Stimulated activated CD8-positive, alpha-beta memory T cell treated with anti-CD3 and anti-CD28 coated beads, Interleukin-7, amount 100 ng/mL, for 48 hours (primary cell): Measurements from ENCODE around the gene PLEKHA6.
"Not testable (repeated sequence)": the region's sequence is repeated elsewhere in the genome, so short reads cannot be mapped to it uniquely, and the experiment has no call there.

Experiments used
- DNase-seq, 2 donors: peaks; one replicate each; pipeline ENCODE4 v3.0.0-alpha.2; 2020; ENCODE audit warnings: low read depth in 1 of 2; ENCODE audit errors: extremely low read depth in 1 of 2

The PLEKHA6 gene

DNA sequence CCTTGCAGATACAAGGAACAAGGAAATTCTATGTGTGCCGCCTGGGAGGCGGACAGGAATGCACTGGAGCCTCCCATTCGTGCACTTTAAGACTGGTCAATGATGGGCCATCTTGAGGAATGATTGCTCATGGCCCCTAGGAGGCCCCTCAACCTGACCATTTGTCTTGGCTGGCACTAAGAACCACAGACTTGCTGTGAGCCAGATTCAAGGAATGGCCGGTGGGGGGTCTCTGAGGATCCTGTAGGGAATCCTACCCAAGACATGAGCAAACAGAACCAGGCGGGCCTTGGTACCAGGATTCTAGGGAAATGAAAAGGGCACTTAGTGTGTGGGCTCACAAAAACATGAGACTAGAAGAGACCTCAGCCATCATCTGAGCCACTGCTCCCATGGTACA is 117.8 kb downstream of the PLEKHA6 start:
- no peak for DNase-seq

DNA sequence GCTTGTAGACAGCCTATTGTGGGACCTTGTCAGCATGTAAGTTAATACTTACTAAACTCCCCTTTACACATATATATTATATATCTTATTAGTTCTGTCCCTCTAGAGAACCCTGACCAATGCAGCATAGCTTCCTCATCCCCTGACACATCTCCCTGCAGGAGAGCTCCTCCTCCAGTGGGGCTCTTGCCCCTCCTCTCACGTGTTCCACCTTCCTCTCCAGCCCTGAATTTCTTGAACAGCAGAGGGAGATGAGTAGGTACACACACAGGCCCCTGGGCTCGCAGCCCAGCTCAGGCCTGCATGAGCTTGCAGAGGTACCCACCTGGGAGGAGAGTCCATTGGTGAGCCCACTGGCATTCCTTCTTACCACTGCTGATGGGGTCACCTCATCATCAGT is 118.7 kb downstream of the PLEKHA6 start:
- DNase-seq: no peak

DNA sequence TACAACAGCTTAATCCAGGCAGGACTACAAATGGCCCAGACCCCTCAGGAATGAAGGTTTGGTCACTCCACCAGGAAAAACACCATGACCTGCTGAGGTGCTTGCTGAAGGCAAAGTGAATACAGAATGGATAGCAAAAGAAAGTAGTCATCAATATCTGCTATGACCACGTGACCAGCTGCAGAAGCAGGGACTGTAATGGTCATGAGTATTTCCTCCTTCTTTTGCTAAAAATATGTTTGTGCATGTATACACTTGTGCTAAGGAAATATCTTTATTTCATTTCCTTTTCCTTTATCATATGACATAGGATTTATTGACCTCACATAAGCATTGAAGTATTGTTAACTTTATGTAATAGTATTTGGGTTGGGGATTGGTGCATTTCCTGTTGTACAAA is 119.5 kb downstream of the PLEKHA6 start:
- DNase-seq: no peak

DNA sequence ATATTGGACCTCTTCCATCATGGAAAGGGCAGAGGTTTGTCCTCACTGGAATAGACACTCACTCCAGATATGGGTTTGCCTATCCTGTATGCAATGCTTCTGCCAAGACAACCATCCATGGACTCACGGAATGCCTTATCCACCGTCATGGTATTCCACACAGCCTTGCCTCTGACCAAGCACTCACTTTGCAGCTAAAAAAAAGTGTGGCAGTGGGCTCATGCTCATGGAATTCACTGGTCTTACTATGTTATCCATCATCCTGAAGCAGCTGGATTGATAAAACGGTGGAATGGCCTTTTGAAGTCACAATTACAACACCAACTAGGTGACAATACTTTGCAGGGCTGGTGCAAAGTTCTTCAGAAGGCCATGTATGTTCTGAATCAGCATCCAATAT is 120.3 kb downstream of the PLEKHA6 start:
- DNase-seq: not testable (repeated sequence)

DNA sequence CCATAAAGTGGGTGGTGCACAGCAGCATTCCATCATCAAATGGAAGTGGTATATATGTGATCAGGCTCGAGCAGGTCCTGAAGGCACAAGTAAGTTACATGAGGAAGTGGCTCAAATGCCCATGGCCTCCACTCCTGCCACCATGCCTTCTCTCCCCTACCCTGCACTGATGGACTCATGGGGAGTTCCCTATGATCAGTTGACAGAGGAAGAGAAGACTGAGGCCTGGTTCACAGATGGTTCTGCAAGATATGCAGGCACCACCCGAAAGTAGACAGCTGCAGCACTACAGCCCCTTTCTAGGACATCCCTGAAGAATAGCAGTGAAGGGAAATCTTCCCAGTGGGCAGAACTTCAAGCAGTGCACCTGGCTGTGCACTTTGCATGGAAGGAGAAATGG is 121.2 kb downstream of the PLEKHA6 start:
- DNase-seq: not testable (repeated sequence)

DNA sequence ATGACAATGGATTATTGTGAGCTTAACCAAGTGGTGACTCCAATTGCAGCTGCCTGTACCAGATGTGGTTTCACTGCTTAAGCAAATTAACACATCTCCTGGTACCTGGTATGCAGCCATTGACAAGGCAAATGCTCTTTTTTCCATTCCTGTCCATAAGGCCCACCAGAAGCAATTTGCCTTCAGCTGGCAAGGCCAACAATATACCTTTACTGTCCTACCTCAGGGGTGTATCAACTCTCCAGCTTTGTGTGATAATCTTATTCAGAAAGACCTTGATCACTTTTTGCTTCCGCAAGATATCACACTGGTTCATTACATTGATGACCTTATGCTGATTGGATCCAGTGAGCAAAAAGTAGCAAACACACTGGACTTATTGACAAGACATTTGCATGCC is 122.2 kb downstream of the PLEKHA6 start:
- not testable (repeated sequence) for DNase-seq

DNA sequence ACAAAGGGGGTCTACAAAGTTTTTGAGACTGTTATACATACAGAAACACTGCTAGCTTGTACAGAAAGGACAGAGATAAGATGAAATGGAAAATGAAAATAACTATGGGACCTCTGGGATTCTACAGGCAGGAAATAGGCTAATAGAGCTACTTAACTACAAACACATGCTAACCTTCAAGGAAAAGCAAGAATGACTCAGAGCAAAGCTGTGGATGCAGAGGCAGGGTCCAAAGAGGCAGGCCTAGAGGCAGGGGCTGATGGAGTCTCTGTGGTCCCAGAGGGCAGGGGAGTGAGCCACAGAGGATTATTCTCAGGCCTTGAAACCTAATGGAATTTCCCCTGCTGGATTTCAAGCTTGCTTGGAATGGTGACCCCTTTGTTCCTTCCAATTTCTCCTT is 127.2 kb downstream of the PLEKHA6 start:
- DNase-seq: no peak

DNA sequence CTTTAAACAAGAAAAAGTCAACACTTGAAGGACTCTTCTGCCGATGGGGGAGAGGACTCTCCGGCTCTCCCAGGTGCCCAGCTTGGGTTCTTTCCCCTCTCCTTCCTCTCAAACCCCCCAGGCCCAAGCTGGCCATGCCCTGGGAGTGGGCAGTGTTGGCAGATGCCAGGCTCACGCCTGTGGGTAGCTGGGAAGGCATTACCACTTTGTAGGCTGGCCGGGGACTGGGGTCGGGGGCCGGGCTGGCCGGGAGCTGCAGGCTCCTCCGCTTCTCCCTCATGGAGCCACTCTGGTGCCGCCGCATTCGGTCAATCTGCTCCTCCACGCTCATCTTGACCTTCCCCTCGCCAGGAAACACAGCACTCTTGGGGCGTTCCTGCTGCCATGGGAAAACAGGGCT is 129.5 kb downstream of the PLEKHA6 start:
- no peak for DNase-seq

DNA sequence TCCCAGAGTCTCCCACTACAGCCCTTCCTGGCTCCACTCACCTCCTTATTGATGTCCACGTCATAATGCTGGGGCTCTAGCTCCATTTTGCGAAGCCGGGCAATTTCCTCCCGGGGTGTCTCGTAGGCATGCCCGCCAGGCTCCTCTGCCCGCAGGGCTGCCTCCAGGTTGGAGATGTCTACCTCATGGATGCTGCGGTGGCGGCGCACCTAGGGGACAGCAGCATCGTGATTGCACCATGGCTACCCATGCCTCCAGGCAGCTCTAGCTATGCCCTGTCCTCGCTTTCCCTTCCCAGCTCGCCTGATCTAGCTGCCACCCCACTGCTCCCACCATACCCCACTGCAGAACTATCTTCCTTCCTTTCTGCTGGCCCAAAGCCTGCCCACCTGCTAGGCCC is 130.8 kb downstream of the PLEKHA6 start:
- DNase-seq: no peak

DNA sequence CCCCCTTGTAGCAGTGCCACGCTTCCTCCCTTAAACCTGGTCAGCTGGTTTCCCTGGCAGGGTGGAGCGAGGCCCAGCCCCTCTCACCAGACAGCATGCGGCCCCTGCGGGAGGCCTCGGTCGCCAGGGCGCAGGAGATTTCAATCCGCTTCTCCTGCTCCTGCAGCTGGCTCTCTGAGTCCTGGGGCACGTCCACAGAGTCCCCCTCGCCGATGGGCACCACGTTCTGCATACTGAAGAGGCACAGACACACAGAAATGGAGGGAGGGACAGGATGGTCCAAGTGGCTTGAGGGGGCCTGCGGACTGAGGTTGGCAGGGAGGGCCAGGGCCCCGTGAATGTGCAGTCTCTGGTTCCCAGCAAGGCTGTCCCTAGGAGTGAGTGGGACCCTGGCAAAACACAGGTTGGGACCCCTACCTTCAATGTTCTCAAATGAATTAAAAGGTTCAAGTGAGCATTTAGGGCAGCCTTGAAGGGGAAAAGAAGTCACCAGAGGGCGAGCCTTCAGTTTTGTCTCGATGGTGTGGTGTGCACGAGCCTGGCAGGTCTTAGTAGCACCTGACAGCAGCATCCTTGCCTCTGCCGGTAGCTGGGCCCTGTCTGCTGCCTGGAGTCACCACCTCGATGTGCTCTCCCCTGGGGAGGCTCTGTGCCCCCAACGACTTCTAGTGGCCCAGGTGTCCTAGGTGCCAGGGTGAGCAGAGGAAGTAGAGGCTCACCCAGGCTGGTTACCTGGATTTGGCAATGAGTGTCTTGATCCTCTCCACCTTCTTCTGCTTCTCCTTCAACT is 131.5 kb downstream of the PLEKHA6 start:
- no peak for DNase-seq

DNA sequence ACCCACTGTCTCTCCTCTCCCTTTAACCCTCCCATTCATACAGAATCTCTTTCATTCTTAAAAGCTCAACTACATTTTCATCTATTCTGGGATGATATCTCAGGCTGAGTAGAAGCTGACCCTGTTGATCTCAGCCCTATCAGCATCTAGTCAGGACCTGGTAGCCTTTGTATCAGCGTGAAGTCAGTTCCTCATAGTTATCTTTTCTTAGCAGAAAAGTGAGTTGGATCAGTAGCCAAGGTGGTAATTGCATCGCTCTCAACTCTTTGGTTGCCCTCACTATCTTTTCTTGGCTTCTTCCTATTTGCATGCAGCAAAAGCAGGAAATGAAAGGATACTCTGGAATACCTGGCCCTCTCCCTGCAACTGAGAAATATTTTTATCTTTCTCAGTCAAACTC is 132.4 kb downstream of the PLEKHA6 start:
- no peak for DNase-seq

DNA sequence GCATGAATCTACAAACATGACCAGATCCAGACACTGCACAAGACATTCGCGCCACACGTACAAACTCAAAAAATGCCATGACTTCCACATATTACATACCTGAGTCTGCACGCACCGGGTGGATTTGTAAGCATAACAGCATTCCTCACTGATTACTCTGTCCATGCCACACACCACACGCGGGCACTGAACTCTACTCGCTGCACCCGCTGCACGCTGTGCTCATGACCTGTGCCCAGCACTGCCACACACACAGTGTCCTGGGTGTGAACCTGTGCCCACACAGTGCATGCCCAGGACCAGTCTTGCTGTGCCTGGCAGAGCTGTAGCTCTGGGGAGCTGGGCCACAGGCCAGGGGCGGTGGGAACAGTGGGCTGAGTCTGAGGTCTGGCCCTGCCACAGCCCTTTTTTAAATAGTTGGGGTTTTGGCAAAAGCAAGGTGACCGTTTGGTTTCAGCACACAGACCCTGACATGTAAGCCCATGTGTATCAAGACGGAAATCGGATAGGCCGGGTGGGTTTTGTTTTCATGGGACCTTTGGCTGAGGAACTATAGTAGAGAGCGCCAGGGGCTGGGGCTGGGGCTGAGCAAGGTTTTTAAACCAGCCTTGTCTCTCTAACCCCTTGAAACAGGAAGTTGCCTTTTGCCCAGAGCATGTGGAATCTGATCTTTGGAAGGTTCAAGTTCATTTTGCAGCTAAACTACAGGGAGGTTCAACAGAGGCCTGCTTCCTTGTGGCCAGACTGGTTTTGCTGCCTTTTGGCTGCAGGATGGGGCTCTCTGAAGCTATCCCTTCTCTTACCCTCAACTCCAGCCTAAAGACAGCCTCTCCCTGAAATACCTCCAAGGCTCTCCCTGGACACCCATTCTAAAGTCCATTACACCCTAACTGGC is 133.6 kb downstream of the PLEKHA6 start:
- DNase-seq: no peak

DNA sequence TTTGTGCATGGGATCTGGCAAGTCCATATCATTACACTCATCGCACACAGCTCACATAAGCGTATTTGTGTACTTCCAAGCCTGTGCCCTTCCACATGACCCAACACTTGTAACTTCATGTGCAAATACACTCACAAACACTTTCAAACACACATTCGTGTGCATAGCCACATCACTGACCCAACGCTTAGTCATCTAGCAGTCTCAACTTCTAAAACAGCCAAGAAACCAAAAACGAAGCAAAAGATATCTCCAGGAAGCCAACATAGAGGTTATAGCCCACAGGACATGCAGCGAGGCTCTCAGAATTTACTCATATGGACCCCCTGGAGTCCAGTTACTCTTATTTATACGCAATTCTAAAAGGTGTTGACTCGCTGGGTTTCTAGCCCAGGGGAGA is 135.1 kb downstream of the PLEKHA6 start:
- no peak for DNase-seq

DNA sequence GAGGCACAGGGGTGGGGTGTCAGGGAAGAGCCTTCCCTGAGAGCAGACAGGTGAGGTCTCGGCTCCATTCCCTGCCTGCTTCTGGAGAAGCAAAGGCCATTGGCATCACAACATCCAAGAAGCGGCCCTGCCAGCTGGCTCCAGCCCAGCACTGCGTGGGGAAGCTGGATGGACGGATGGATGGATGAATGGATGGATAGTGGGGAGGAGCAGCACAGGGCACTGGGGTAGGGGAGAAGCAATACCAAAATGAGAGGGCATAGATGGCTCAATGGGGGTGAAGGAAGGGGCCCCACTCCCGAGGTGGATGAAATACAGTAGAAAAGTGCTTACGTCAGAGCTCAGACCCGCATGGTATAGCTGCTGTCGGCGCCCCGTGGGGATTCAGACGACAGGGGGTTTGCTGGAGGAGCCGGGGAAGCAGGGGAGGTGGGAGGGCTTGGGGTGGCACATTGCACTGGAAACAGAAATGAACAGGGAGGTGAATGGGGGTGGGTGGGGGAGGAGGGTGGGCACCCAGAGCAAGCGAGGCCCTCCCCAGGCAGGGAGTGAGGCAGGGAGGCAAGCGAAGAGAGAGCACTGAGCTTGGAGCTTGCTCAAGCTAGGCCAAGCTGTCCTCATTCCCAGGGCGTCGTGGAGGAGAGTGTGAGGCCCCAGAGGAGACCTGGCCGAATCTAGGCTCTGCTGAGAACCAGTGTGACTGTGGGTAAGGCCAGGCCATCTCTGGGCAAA is 136.4 kb downstream of the PLEKHA6 start:
- no peak for DNase-seq

DNA sequence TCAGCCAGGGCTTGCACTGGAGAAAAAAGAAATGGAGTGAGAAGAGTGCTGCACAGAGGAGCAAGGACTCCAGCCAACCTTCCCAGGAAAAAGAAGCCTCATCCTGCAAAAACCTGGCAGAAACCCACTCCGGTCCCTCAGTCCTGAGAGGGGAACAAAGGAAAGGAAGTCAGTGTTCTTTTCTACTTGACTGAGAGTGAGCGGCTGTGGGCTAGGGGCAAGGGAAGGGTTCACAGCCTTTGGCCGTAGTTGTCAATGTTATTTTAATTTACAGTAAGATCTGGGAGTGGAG is 137.0 kb downstream of the PLEKHA6 start:
- no peak for DNase-seq

DNA sequence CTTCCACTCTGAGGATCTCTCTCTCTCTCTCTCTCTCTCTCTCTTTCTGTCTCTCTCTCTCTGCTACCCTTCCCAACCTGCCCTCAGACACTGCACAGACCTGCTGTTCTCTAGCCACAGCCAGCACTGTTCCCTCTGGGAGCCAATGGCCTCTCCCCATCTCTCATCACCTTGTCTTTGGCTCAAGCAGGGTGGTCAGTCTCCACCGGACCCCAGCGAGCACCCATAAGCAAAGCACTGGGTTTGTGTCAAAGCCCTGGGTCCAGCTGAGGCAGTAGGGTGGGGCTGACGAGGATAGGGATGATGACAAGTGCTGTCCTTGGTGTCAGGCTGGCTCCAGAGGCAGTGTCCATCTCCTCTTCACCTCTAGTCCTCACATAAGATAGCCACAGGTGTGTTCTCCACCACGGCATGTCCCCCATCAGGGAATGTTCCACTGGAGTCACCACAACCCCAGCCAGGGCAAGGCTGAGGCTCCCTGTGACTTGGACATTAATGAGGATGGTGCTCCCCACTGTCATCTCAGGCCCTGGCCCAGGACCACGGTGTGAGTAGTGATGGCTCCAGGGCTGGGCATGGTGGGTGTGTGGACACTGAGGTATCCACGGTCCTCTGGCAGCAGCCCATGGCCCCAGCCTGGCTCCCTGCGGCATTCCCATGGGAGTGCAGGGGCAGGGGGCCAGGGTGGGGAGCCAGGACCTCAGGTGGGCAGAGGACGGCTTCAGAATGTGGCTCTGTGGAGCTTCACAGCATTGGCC is 137.5 kb downstream of the PLEKHA6 start:
- DNase-seq: no peak

DNA sequence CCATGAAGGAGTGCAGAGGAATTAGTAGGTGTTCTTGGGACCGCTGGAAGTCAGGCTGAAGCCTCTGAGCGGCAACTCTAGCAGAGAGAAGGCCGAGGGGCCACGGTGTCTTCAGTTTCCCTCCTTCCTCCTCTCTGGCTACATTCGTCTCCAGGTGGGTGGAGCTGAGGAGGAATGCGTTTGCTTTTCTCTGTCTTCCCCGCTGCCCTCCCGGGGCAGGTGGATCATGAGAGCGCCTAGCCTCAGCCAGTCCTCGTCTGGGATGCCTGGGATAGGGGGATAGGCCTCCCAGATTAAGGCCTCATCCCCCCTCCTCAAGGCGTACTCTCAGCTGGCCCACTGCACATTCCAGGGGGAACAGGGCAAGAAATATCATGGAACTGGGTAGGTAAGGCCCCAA is 138.5 kb downstream of the PLEKHA6 start:
- no peak for DNase-seq

DNA sequence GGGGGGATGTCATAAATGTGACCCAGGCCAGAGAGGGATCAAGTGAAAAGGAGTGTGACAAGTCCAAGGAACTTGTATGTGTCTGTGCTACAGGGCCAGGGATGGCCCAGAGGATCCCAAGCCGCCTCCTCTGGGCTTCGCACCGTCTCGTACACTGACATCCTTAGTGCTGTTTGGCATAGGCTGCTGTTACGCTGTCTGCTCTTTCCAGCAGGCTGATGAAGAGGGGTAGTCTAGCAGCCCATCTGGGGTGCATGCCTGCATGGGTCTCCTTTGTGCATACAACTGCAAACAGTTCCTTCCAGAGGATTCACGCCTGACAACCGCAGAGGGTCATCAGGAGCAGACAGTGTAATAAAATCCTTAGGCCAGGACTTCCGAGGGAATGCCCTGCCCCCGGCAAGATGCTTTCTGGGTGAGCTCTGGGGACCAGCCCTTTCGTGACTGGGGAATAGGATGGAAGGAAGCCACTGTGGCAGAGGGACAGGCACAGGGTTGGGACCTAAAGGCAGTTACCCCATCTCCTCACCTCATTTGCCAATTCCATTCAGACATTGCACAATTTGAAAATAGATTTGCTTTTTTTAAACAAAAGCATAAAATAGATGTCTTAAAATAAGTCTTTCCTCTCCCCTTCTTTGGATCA is 139.6 kb downstream of the PLEKHA6 start:
- no peak for DNase-seq

DNA sequence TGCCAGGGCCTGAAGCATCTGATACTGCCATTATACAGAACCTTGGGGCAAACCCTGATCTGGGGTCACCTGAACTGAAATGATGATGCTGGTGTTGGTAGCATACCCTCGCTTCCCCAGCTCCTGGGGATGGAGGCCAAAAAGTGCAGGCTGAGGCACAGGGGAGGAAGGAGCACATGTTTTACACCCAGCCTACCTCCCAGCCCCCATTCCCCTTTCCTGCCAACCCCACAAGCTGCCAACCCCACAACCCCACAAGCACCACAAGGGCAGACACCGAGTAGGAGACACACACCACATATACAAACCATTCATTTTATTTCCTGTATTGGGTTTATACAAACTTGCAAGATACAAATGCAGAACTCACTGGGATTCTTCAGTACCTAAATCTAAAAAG is 141.2 kb downstream of the PLEKHA6 start:
- DNase-seq: no peak

DNA sequence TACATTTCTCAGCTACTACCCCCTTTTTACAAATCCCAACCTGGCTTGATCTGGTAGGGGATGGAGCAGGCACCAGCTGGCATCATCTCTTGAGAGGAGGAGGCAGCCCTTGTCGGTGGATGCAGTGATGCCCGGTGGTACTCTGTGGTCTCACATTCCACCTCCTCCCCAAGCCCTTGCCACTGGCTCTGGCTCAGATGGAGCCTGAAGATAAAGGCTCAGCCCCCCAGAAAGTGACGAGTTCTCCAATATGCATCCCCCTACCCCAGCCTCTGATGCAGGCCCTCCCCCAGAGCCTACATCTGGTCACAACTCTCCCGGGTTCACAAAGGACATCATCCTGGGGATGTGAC is 142.1 kb downstream of the PLEKHA6 start:
- DNase-seq: no peak
